Neural cell (in vitro differentiated cells): Measurements from ENCODE around the gene ARL6IP1. TPM values are rescaled to one million over a fixed set of nuclear protein-coding genes. Genes with fewer than 3 reads are reported as not detected.
"Not testable (repeated sequence)": the region's sequence is repeated elsewhere in the genome, so short reads cannot be mapped to it uniquely, and the experiment has no call there.

Experiments used
- H2AFZ ChIP-seq: fragments of 200-600, 300-800 bp; sonication (generic), shearing (Covaris generic); 2 replicates; pipeline ENCODE4 v1.6.0; 2014; ENCODE audit warnings: low read depth, mild to moderate bottlenecking, antibody characterized with exemption, low read length, moderate library complexity
- H3F3A ChIP-seq: fragments of 200-600 bp; shearing (Covaris generic); 2 replicates; pipeline ENCODE4 v1.6.1; 2016; ENCODE audit warnings: mild to moderate bottlenecking, moderate library complexity, mixed read lengths, antibody characterized with exemption, low read length; ENCODE audit not compliant: insufficient read depth, poor library complexity, severe bottlenecking
- H3K27ac ChIP-seq: fragments of 200-600, 300-800 bp; sonication (generic), shearing (Covaris generic); 2 replicates; pipeline ENCODE4 v1.5.1; 2014; ENCODE audit warnings: mild to moderate bottlenecking, low read length, moderate library complexity
- H3K27me3 ChIP-seq: fragments of 300-800, 200-600 bp; sonication (generic), shearing (Covaris generic); 2 replicates; pipeline ENCODE4 v1.6.0; 2014; ENCODE audit warnings: mild to moderate bottlenecking, low read depth, low read length, moderate library complexity; ENCODE audit not compliant: insufficient read depth
- H3K36me3 ChIP-seq: fragments of 300-800, 200-600 bp; sonication (generic), shearing (Covaris generic); 2 replicates; pipeline ENCODE4 v1.5.1; 2014; ENCODE audit warnings: mild to moderate bottlenecking, antibody characterized with exemption, low read length, moderate library complexity; ENCODE audit not compliant: insufficient read depth
- H3K4me2 ChIP-seq: fragments of 300-800, 200-600 bp; sonication (generic), shearing (Covaris generic); 2 replicates; pipeline ENCODE4 v1.6.0; 2014; ENCODE audit warnings: mild to moderate bottlenecking, low read length
- H3K4me3 ChIP-seq: fragments of 300-800, 200-600 bp; sonication (generic), shearing (Covaris generic); 2 replicates; pipeline ENCODE4 v1.5.1; 2014; ENCODE audit warnings: mild to moderate bottlenecking, low read length, moderate library complexity
- H3K79me2 ChIP-seq: fragments of 200-600 bp; shearing (Covaris generic); replicated peaks from 2 replicates; pipeline ENCODE4 v1.6.0; 2014; ENCODE audit warnings: mild to moderate bottlenecking, low read length, moderate library complexity; ENCODE audit not compliant: insufficient read depth
- H3K9ac ChIP-seq: fragments of 300-800, 200-600 bp; sonication (generic), shearing (Covaris generic); 2 replicates; pipeline ENCODE4 v1.6.1; 2016; ENCODE audit warnings: mild to moderate bottlenecking, low read length, mixed read lengths
- H3K9me2 ChIP-seq: fragments of 200-600 bp; shearing (Covaris generic); 2 replicates; pipeline ENCODE4 v1.6.1; 2016; ENCODE audit warnings: mild to moderate bottlenecking, low read length, mixed read lengths; ENCODE audit not compliant: insufficient read depth
- H3K9me3 ChIP-seq: fragments of 200-600, 300-800 bp; sonication (generic), shearing (Covaris generic); 2 replicates; pipeline ENCODE4 v1.6.1; 2016; ENCODE audit warnings: mild to moderate bottlenecking, mixed run types, low read length, moderate library complexity, mixed read lengths
- H4K20me1 ChIP-seq: fragments of 200-600 bp; shearing (Covaris generic); 2 replicates; pipeline ENCODE4 v1.6.1; 2016; ENCODE audit warnings: mild to moderate bottlenecking, mixed run types; ENCODE audit not compliant: insufficient read depth
- polyA plus RNA-seq: library from polyadenylated mRNA; depleted of rRNA; stranded (reverse); fragments of >200 nt; gene quantifications from 2 replicates; pipeline ENCODE4 v1.2.3, GENCODE V29; 2014

Gene ARL6IP1
- polyA plus RNA-seq, 1 donor from 2014 or later, result 556 TPM

DNA sequence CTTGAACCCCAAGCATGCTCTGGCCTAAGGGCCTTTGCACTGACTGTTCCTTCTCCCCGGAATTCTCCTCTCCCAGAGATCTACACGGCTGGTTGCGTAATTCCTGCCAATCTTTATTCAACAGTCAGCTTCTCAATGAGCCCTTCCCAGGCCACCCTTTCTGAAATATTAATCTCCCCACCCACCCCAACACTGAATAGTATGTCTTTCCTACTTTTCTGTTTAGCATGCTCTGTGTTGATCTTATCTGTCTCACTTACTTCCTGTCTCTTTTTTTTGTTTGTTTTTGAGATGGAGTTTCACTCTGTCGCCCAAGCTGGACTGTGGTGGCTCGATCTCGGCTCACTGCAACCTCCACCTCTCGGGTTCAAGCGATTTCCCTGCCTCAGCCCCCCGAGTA is 44.7 kb downstream of the ARL6IP1 start:
- not testable (repeated sequence) for H3K36me3 ChIP-seq, H3K27me3 ChIP-seq, H3K27ac ChIP-seq, H3K9ac ChIP-seq, H3K9me2 ChIP-seq, H3K9me3 ChIP-seq, H3K4me3 ChIP-seq, H3K4me2 ChIP-seq, H3K79me2 ChIP-seq, H3F3A ChIP-seq, H2AFZ ChIP-seq, H4K20me1 ChIP-seq

DNA sequence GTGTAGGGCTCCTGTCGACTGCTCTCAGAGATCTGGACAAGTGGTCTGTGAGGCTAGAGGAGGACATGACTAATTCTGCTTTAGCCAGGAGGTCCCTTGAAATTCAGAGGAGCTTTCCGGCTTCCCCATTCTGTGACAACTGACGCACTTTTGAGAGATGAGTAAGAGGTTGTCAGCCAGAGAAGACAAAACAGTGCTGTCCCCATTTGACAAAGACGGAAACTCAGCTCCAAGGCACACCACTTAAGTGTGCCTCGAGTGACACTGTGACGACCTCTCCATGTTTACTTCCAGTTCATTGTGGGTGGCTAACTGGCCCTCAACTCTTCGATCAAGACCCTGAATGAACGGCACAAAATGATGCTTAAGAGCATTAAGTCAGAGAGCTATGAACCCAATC is 58.5 kb downstream of the ARL6IP1 start:
- not testable (repeated sequence) for H3K27ac ChIP-seq, H3K36me3 ChIP-seq, H3K9me3 ChIP-seq, H3K9me2 ChIP-seq, H3K4me2 ChIP-seq, H3K27me3 ChIP-seq, H3K4me3 ChIP-seq, H2AFZ ChIP-seq, H4K20me1 ChIP-seq, H3F3A ChIP-seq, H3K9ac ChIP-seq, H3K79me2 ChIP-seq

Other genes with a start within 250 kb of the ARL6IP1 start
- 55.8 and 59.1 TPM in 2 replicates for gene NOMO2, start 239.5 kb downstream of the ARL6IP1 start, polyA plus RNA-seq
- gene RPS15A, start 11.2 kb downstream of the ARL6IP1 start, polyA plus RNA-seq, result 3,271 and 3,296 TPM in 2 replicates
- 26.3 and 32.7 TPM in 2 replicates for gene SMG1, start 124.9 kb upstream of the ARL6IP1 start, polyA plus RNA-seq
- gene TMC7, start 182.4 kb upstream of the ARL6IP1 start, polyA plus RNA-seq, result 2.3 and 3.5 TPM in 2 replicates